GM23338 (cell line): ENCODE measurements around the gene CASTOR1. TPM values are rescaled to one million over a fixed set of nuclear protein-coding genes. Genes with fewer than 3 reads are reported as not detected.

ENCODE experiments used
- ATAC-seq: fragments of 200-7000 bp; cut with Tn5 transposase; 3 replicates; pipeline ENCODE4 v1.9.1; 2020
- DNase-seq: peaks from one replicate; pipeline ENCODE4 v3.0.0-alpha.2; 2015; ENCODE audit warnings: low spot score
- H2AFZ ChIP-seq: fragments of 200-600 bp; sonication (generic); 2 replicates; pipeline ENCODE4 v1.8.0; 2016; ENCODE audit warnings: antibody characterized with exemption, mild to moderate bottlenecking, moderate library complexity
- H3F3A ChIP-seq: fragments of 200-600 bp; sonication (generic); replicated peaks from 2 replicates; pipeline ENCODE4 v1.8.0; 2017; ENCODE audit warnings: antibody characterized with exemption, mixed run types, low read depth
- H3K27ac ChIP-seq: fragments of 200-600 bp; sonication (generic); 2 replicates; pipeline ENCODE4 v1.6.1; 2016; ENCODE audit warnings: low read depth
- H3K27me3 ChIP-seq: fragments of 200-600 bp; sonication (generic); 2 replicates; pipeline ENCODE4 v1.8.0; 2016; ENCODE audit warnings: mild to moderate bottlenecking, mixed run types, moderate library complexity; ENCODE audit not compliant: insufficient read depth
- H3K36me3 ChIP-seq: fragments of 200-600 bp; sonication (generic); 2 replicates; pipeline ENCODE4 v1.8.0; 2016; ENCODE audit warnings: mild to moderate bottlenecking; ENCODE audit not compliant: insufficient read depth
- H3K4me1 ChIP-seq: fragments of 200-600 bp; sonication (generic); 2 replicates; pipeline ENCODE4 v1.8.0; 2016; ENCODE audit warnings: mild to moderate bottlenecking, moderate library complexity; ENCODE audit not compliant: insufficient read depth
- H3K4me2 ChIP-seq: fragments of 200-600 bp; sonication (generic); 2 replicates; pipeline ENCODE4 v1.7.1; 2017; ENCODE audit warnings: mixed run types
- H3K4me3 ChIP-seq: fragments of 200-600 bp; sonication (generic); 2 replicates; pipeline ENCODE4 v1.6.1; 2016; ENCODE audit warnings: mixed run types
- H3K79me2 ChIP-seq: fragments of 200-600 bp; sonication (generic); replicated peaks from 2 replicates; pipeline ENCODE4 v1.8.0; 2017; ENCODE audit warnings: mild to moderate bottlenecking; ENCODE audit not compliant: insufficient read depth
- H3K9me2 ChIP-seq: fragments of 200-600 bp; sonication (generic); 2 replicates; pipeline ENCODE4 v1.8.0; 2017; ENCODE audit not compliant: insufficient read depth
- H4K20me1 ChIP-seq: fragments of 200-600 bp; sonication (generic); replicated peaks from 2 replicates; pipeline ENCODE4 v1.8.0; 2017; ENCODE audit warnings: mild to moderate bottlenecking; ENCODE audit not compliant: insufficient read depth
- H3K27ac Mint-ChIP-seq: 2 replicates; pipeline ENCODE4 v1.8.0; 2020; ENCODE audit warnings: inconsistent platforms, mild to moderate bottlenecking, moderate library complexity, mixed read lengths
- H3K27me3 Mint-ChIP-seq: 3 replicates; pipeline ENCODE4 v1.8.0; 2022; ENCODE audit warnings: low read depth, mild to moderate bottlenecking, moderate library complexity, mixed read lengths, inconsistent platforms; ENCODE audit not compliant: insufficient read depth, poor library complexity
- H3K36me3 Mint-ChIP-seq: 3 replicates; pipeline ENCODE4 v1.8.0; 2021; ENCODE audit warnings: low read depth, mild to moderate bottlenecking, inconsistent platforms, moderate library complexity, mixed read lengths
- H3K4me1 Mint-ChIP-seq: 3 replicates; pipeline ENCODE4 v1.8.0; 2020; ENCODE audit warnings: mild to moderate bottlenecking, inconsistent platforms, mixed read lengths
- H3K4me3 Mint-ChIP-seq: 3 replicates; pipeline ENCODE4 v1.8.0; 2021; ENCODE audit warnings: moderate library complexity, mild to moderate bottlenecking, inconsistent platforms, mixed read lengths
- H3K9me3 Mint-ChIP-seq: 3 replicates; pipeline ENCODE4 v1.8.0; 2020; ENCODE audit warnings: moderate library complexity, mild to moderate bottlenecking, inconsistent platforms, mixed read lengths
- EZH2 ChIP-seq: fragments of 200-600 bp; sonication (generic); IDR thresholded peaks from one replicate; pipeline ENCODE4 v1.8.0; 2017; ENCODE audit warnings: antibody characterized with exemption, mild to moderate bottlenecking, low read depth; ENCODE audit not compliant: unreplicated experiment
- EZH2phosphoT487 ChIP-seq: fragments of 200-600 bp; sonication (generic); IDR thresholded peaks from one replicate; pipeline ENCODE4 v1.8.1; 2018; ENCODE audit warnings: antibody characterized with exemption; ENCODE audit not compliant: unreplicated experiment
- JUNB ChIP-seq: IDR thresholded peaks from one replicate; pipeline ENCODE4 v1.6.1; 2016; ENCODE audit warnings: antibody characterized with exemption; ENCODE audit not compliant: unreplicated experiment
- NANOG ChIP-seq: IDR thresholded peaks from 2 replicates; pipeline ENCODE4 v1.6.1; 2016; ENCODE audit warnings: antibody characterized with exemption, borderline replicate concordance
- POLR2AphosphoS5 ChIP-seq: IDR thresholded peaks from 2 replicates; pipeline ENCODE4 v1.6.1; 2016; ENCODE audit warnings: antibody characterized with exemption, low read depth
- STAT1 ChIP-seq: IDR thresholded peaks from one replicate; pipeline ENCODE4 v1.6.1; 2016; ENCODE audit warnings: antibody characterized with exemption; ENCODE audit not compliant: unreplicated experiment
- ZNF114 ChIP-seq: fragments of 250-450 bp; sonication (Bioruptor Pico); IDR thresholded peaks from 2 replicates; pipeline ENCODE4 v1.5.0; 2020; ENCODE audit warnings: mild to moderate bottlenecking, moderate library complexity
- ZNF331 ChIP-seq: fragments of 250-450 bp; sonication (Bioruptor Pico); IDR thresholded peaks from 2 replicates; pipeline ENCODE4 v1.5.0; 2020; ENCODE audit warnings: low read depth, mild to moderate bottlenecking, moderate library complexity
- ZNF462 ChIP-seq: fragments of 250-450 bp; sonication (Bioruptor Pico); IDR thresholded peaks from 2 replicates; pipeline ENCODE4 v1.5.0; 2020; ENCODE audit warnings: mild to moderate bottlenecking, moderate library complexity
- polyA plus RNA-seq: library from polyadenylated mRNA; unstranded; fragments of >200 nt; fragmentation: Nextera tagmentation; extraction: Ambion mirVana; gene quantifications from 2 replicates; pipeline ENCODE4 v1.2.1, GENCODE V29; 2016
- total RNA-seq: library from RNA; depleted of rRNA; stranded (reverse); fragments of >200 nt; shearing (Covaris generic); gene quantifications from 2 replicates; pipeline ENCODE4 v1.2.3, GENCODE V29; 2014
- TF ChIP-seq, protein P1 (sequence below): IDR thresholded peaks from one replicate; pipeline ENCODE4 v1.6.1; 2018; ENCODE audit warnings: antibody characterized with exemption; ENCODE audit not compliant: unreplicated experiment

CASTOR1 gene
- total and polyA plus RNA-seq, 2 experiments from 2014 or later: 11.3 to 23.2 TPM

GRCh38 chr22:30250661-30251267 is 38.5 kb downstream of the CASTOR1 start:
- no peak for ATAC-seq
- H3K4me2 ChIP-seq: no peak overlapping the region
- Mint-ChIP-seq H3K9me3 (no peaks in the 10 kb centered on the region), H3K36me3 (no peaks in the 10 kb centered on the region), H3K4me1 (peaks cover 30% of the 10 kb centered on the region), H3K27me3 (peaks cover 13% of the 10 kb centered on the region), H3K27ac (no peak overlapping the region), H3K4me3 (no peak overlapping the region)
- H3K4me3 ChIP-seq: no peak overlapping the region
- H3K79me2 ChIP-seq: no peaks in the 10 kb centered on the region
- no peak overlapping the region for H2AFZ ChIP-seq
- DNase-seq: no peak
- H3K9me2 ChIP-seq: no peaks in the 10 kb centered on the region
- H3K4me1 ChIP-seq: peaks cover 13% of the 10 kb centered on the region
- H3K27me3 ChIP-seq: no peaks in the 10 kb centered on the region
- no peak overlapping the region for H3K27ac ChIP-seq
- no peak for TF ChIP-seq ZNF331 (CRISPR knock-in tag)
- TF ChIP-seq, protein P1, sequence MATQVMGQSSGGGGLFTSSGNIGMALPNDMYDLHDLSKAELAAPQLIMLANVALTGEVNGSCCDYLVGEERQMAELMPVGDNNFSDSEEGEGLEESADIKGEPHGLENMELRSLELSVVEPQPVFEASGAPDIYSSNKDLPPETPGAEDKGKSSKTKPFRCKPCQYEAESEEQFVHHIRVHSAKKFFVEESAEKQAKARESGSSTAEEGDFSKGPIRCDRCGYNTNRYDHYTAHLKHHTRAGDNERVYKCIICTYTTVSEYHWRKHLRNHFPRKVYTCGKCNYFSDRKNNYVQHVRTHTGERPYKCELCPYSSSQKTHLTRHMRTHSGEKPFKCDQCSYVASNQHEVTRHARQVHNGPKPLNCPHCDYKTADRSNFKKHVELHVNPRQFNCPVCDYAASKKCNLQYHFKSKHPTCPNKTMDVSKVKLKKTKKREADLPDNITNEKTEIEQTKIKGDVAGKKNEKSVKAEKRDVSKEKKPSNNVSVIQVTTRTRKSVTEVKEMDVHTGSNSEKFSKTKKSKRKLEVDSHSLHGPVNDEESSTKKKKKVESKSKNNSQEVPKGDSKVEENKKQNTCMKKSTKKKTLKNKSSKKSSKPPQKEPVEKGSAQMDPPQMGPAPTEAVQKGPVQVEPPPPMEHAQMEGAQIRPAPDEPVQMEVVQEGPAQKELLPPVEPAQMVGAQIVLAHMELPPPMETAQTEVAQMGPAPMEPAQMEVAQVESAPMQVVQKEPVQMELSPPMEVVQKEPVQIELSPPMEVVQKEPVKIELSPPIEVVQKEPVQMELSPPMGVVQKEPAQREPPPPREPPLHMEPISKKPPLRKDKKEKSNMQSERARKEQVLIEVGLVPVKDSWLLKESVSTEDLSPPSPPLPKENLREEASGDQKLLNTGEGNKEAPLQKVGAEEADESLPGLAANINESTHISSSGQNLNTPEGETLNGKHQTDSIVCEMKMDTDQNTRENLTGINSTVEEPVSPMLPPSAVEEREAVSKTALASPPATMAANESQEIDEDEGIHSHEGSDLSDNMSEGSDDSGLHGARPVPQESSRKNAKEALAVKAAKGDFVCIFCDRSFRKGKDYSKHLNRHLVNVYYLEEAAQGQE: no peak
- TF ChIP-seq POLR2AphosphoS5: no peak
- no peak for TF ChIP-seq JUNB
- TF ChIP-seq NANOG: no peak
- TF ChIP-seq STAT1: no peak
- no peak for TF ChIP-seq EZH2phosphoT487
- no peak for TF ChIP-seq EZH2
- no peak for TF ChIP-seq ZNF462 (CRISPR knock-in tag)
- TF ChIP-seq ZNF114 (CRISPR knock-in tag): no peak
- no peaks in the 10 kb centered on the region for H3K36me3 ChIP-seq
- no peaks in the 10 kb centered on the region for H3F3A ChIP-seq
- no peaks in the 10 kb centered on the region for H4K20me1 ChIP-seq
